ENCODE results near the gene OBP2B. TPM values are rescaled to one million over a fixed set of nuclear protein-coding genes. Genes with fewer than 3 reads are reported as not detected.
A peak's percentile ranks its signal among the peaks of the same experiment; 100 is the strongest.

The OBP2B gene
- total RNA-seq, 1 donor from 2014 or later: not detected

- no peak for ATAC-seq
- Histone ChIP-seq H3K4me1 (no peaks in the 10 kb centered on the region), H3K36me3 (no peaks in the 10 kb centered on the region), H3K4me3 (no peak overlapping the region), H3K9me3 (no peaks in the 10 kb centered on the region), H3K27me3 (ENCODE audit: low read depth) (no peaks in the 10 kb centered on the region), H3K27ac (no peak overlapping the region)
- no peak for TF ChIP-seq CTCF (IDR thresholded peaks at IDR 0.05)
- intact Hi-C loops (cut with DNase I): no loop called here
- DNase-seq: no peak
Measured at GRCh38 chr9:133246562-133246961, 37.5 kb upstream of the OBP2B start.

- Histone ChIP-seq H3K27me3 (ENCODE audit: low read depth) (no peaks in the 10 kb centered on the region), H3K4me3 (no peak overlapping the region), H3K36me3 (no peaks in the 10 kb centered on the region), H3K9me3 (no peaks in the 10 kb centered on the region), H3K4me1 (peaks cover 16% of the 10 kb centered on the region), H3K27ac (no peak overlapping the region)
- TF ChIP-seq CTCF (IDR thresholded peaks at IDR 0.05): no peak
- DNase-seq (no peak), ATAC-seq (no peak)
- intact Hi-C loops (cut with DNase I): no loop called here
Measured at GRCh38 chr9:133242991-133243390, 33.9 kb upstream of the OBP2B start.

GRCh38 chr9:133242241-133242640 lies 33.2 kb upstream of the OBP2B start:
- Histone ChIP-seq H3K4me1 (peaks cover 22% of the 10 kb centered on the region), H3K27me3 (ENCODE audit: low read depth) (no peaks in the 10 kb centered on the region), H3K4me3 (no peak overlapping the region), H3K27ac (no peak overlapping the region), H3K9me3 (no peaks in the 10 kb centered on the region), H3K36me3 (no peaks in the 10 kb centered on the region)
- no peak for TF ChIP-seq CTCF (IDR thresholded peaks at IDR 0.05)
- ATAC-seq (no peak), DNase-seq (no peak)
- intact Hi-C loops (cut with DNase I): no loop called here

GRCh38 chr9:133239533-133240090 lies 30.6 kb upstream of the OBP2B start:
- DNase-seq (no peak), ATAC-seq (no peak)
- H3K27me3 ChIP-seq (ENCODE audit: low read depth): no peaks in the 10 kb centered on the region
- peaks cover 22% of the 10 kb centered on the region for H3K4me1 ChIP-seq
- intact Hi-C loops (cut with DNase I): no loop called here
- no peaks in the 10 kb centered on the region for H3K36me3 ChIP-seq
- peak overlapping the region; percentile 79 for H3K27ac ChIP-seq
- no peak overlapping the region for H3K4me3 ChIP-seq
- TF ChIP-seq CTCF (IDR thresholded peaks at IDR 0.05): no peak
- H3K9me3 ChIP-seq: no peaks in the 10 kb centered on the region

- Histone ChIP-seq H3K36me3 (no peaks in the 10 kb centered on the region), H3K27ac (peak overlapping the region; percentile 79), H3K4me1 (peaks cover 22% of the 10 kb centered on the region), H3K4me3 (peak overlapping the region; percentile 53), H3K9me3 (no peaks in the 10 kb centered on the region), H3K27me3 (ENCODE audit: low read depth) (no peaks in the 10 kb centered on the region)
- intact Hi-C loops (cut with DNase I): no loop called here
- DNase-seq: peak; percentile 89
- TF ChIP-seq CTCF (IDR thresholded peaks at IDR 0.05): peak; percentile 81
- peak; percentile 93 to 94 for ATAC-seq
Measured at GRCh38 chr9:133238851-133239532, 29.9 kb upstream of the OBP2B start.

Measured in lower lobe of right lung (tissue), 2 donors.